HepG2 (cell line): Measurements from ENCODE around the gene PLXNA4. TPM values are rescaled to one million over a fixed set of nuclear protein-coding genes. Genes with fewer than 3 reads are reported as not detected.

Experiments
- ATAC-seq: fragments of 200-7000 bp; cut with Tn5 transposase; 3 replicates; pipeline ENCODE4 v1.9.1; 2020; ENCODE audit warnings: mild to moderate bottlenecking, moderate library complexity
- BruUV-seq: library from RNA; stranded (reverse); fragments of 400-500 nt; replicated peaks from 2 replicates; lab custom pipeline; 2021; lab: Mats Ljungman, UMichigan
- CTCF ChIA-PET: fragments of 300-600 bp; formaldehyde crosslinking; extraction: SDS; loops from one replicate; lab custom pipeline; 2021; ENCODE audit warnings: low total read pairs, inconsistent platforms, low intra/inter-chr PET ratio; lab: Yijun Ruan, JAX
- POLR2A ChIA-PET: fragments of 350-600 bp; sonication (Branson Sonifier 250); formaldehyde crosslinking; loops from one replicate; lab custom pipeline; 2020; ENCODE audit warnings: antibody characterized with exemption, inconsistent platforms; lab: Yijun Ruan, JAX
- DNase-seq: peaks from one replicate; pipeline ENCODE4 v3.0.0-alpha.2; 2015; ENCODE audit warnings: low spot score
- FAIRE-seq: peaks from 3 replicates; lab custom pipeline; 2011; peaks lifted over from hg19 to GRCh38; lab: Jason Lieb, UNC
- H2AFZ ChIP-seq: one replicate; pipeline ENCODE4 v1.6.1; 2011; ENCODE audit warnings: low read length, inconsistent platforms
- H3K27ac ChIP-seq: fragments of 300-600 bp; 3 replicates; pipeline ENCODE4 v1.8.0; 2011; ENCODE audit warnings: mixed run types, mild to moderate bottlenecking, mixed read lengths, low read length, inconsistent platforms; ENCODE audit not compliant: insufficient read depth; ENCODE audit errors: extremely low read length
- H3K27me3 ChIP-seq, 2 experiments: fragments of 200-600 bp in 1 of 2; 2 replicates in 1 of 2; 3 replicates in 1 of 2; pipeline versions ENCODE4 v1.6.0 to v1.8.0; 2011; ENCODE audit warnings: low read length in 2 of 2, mild to moderate bottlenecking in 2 of 2, moderate library complexity in 2 of 2, inconsistent platforms in 1 of 2; ENCODE audit not compliant: insufficient read depth in 2 of 2, control insufficient read depth in 1 of 2
- H3K36me3 ChIP-seq, 2 experiments: fragments of 200-600 bp in 1 of 2; replicated peaks in 1 of 2; 2 replicates in 1 of 2; 3 replicates in 1 of 2; pipeline versions ENCODE4 v1.5.1 to v1.8.0; 2011; ENCODE audit warnings: low read length in 2 of 2, inconsistent platforms in 1 of 2; ENCODE audit not compliant: insufficient read depth in 2 of 2, control insufficient read depth in 1 of 2
- H3K4me1 ChIP-seq: 2 replicates; pipeline ENCODE4 v1.5.1; 2012; ENCODE audit warnings: low read length, inconsistent platforms; ENCODE audit not compliant: insufficient read depth
- H3K4me2 ChIP-seq: 2 replicates; pipeline ENCODE4 v1.6.0; 2011; ENCODE audit warnings: low read depth, low read length, inconsistent platforms
- H3K4me3 ChIP-seq, 3 experiments: fragments of 200-600 bp in 1 of 3; sonication (generic), shearing (Covaris generic) in 1 of 3; replicated peaks in 1 of 3; 2 replicates each; pipeline ENCODE4 v1.5.1; 2011 to 2016; ENCODE audit warnings: low read length in 3 of 3, inconsistent platforms in 2 of 3, low read depth in 2 of 3, mild to moderate bottlenecking in 2 of 3, control low read depth in 1 of 3, mixed read lengths in 1 of 3; ENCODE audit not compliant: insufficient read depth in 1 of 3
- H3K79me2 ChIP-seq: one replicate; pipeline ENCODE4 v1.6.1; 2011; ENCODE audit warnings: low read length, inconsistent platforms; ENCODE audit not compliant: insufficient read depth
- H3K9ac ChIP-seq: 2 replicates; pipeline ENCODE4 v1.6.0; 2011; ENCODE audit warnings: mild to moderate bottlenecking, low read depth, low read length, inconsistent platforms; ENCODE audit not compliant: insufficient read depth
- H3K9me3 ChIP-seq: 2 replicates; pipeline ENCODE4 v1.5.1; 2012; ENCODE audit warnings: mild to moderate bottlenecking, low read length
- H4K20me1 ChIP-seq: 2 replicates; pipeline ENCODE4 v1.6.0; 2011; ENCODE audit warnings: inconsistent platforms, mild to moderate bottlenecking, low read length, moderate library complexity; ENCODE audit not compliant: insufficient read depth
- MIER3 ChIP-seq: IDR thresholded peaks from 2 replicates; pipeline ENCODE4 v1.6.1; 2016; ENCODE audit warnings: missing compliant biosample characterization, borderline replicate concordance
- TCF7 ChIP-seq: sonication (generic); IDR thresholded peaks from 2 replicates; pipeline ENCODE4 v1.6.1; 2016; ENCODE audit warnings: antibody characterized with exemption, low read depth
- THAP11 ChIP-seq: IDR thresholded peaks from 2 replicates; pipeline ENCODE4 v1.6.1; 2016; ENCODE audit warnings: missing biosample characterization, missing genetic modification reagents
- WGBS: methylation state at CpG from one replicate; pipeline ENCODE4 v1.1.6; 2017; ENCODE audit warnings: low lambda C conversion rate; 5-methylcytosine and 5-hydroxymethylcytosine counted together
- in situ Hi-C: cut with HindIII; loops from 2 replicates; pipeline ENCODE4 v1.10.0; 2017; ENCODE audit warnings: low pct_unique_long_range_greater_than_20kb; ENCODE audit not compliant: extremely low pct_ligation_motif_present
- intact Hi-C: fragments of 100-400 bp; cut with micrococcal nuclease; formaldehyde crosslinking; loops from one replicate; pipeline ENCODE4 v1.10.0; 2022; ENCODE audit not compliant: unreplicated experiment
- polyA plus RNA-seq, 8 experiments: library from polyadenylated mRNA; depleted of rRNA in 3 of 8; stranded (reverse) in 7 of 8; unstranded in 1 of 8; fragments of >200 nt; fragmentation: Illumina TruSeq in 4 of 8; extraction: Trizol in 4 of 8; gene quantifications; 2 replicates each; pipeline versions ENCODE4 v1.2.1 to v1.2.3, GENCODE V29; 2011 to 2016; ENCODE audit warnings: low read depth in 4 of 8, missing spikeins in 1 of 8, mixed read lengths in 1 of 8; ENCODE audit not compliant: insufficient read depth in 1 of 8
- total RNA-seq, 5 experiments: library from RNA; depleted of rRNA; stranded (reverse); fragments of >200 nt; fragmentation: Illumina TruSeq; extraction: Trizol; gene quantifications; 2 replicates each; pipeline ENCODE4 v1.2.3, GENCODE V29; 2016; ENCODE audit warnings: low read depth in 1 of 5
- TF ChIP-seq, protein P1 (sequence below): sonication (generic); formaldehyde crosslinking; IDR thresholded peaks from 2 replicates; pipeline ENCODE4 v1.8.0; 2022; ENCODE audit warnings: mild to moderate bottlenecking, missing genetic modification reagents
- TF ChIP-seq, protein P2 (sequence below): sonication (generic); formaldehyde crosslinking; IDR thresholded peaks from 2 replicates; pipeline ENCODE4 v1.8.1; 2023; ENCODE audit warnings: missing genetic modification reagents, mild to moderate bottlenecking, borderline replicate concordance
- TF ChIP-seq, protein P3 (sequence below): fragments of 450-650 bp; IDR thresholded peaks from 2 replicates; pipeline ENCODE4 v1.6.1; 2016

The PLXNA4 gene
- total and polyA plus RNA-seq, 2 of the 13 experiments (the other 11 are each of a cell fraction or from before 2014, with no cell fraction given) = 0.01 to 0.04 TPM

DNA sequence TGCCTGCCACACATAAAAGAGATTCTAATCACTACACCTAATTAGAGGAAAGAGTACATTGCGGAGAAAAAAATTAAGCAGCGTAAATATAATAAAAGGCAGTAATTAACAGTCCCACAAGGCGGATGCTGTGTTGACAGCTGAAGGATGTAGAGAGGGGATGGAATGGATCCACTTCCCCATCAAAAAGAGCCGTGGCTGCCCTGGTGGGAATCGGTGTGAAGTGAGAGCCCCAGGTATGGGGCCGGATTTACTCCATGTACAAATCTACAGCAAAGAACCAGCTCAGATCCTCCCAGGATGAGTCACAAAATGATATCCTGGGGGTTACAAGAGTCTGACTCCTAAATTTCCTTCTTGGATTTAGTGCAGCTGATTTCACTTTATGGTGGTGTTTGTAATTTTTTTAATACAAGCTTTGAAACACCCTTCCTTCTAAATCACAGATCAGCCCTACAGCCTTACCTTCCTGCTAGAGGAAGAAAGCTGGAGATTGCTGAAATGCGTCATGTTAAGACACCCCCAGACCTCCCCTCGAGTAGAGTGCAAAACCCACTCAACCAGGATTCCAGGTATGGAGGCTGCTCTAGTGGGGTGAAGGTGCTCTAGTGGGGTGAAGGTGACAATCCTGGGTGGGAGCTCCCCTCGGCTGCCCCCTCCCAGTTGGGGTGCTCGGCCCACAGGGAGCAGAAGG, 398.4 kb downstream of the PLXNA4 start (continued):
- TF ChIP-seq, protein P1, sequence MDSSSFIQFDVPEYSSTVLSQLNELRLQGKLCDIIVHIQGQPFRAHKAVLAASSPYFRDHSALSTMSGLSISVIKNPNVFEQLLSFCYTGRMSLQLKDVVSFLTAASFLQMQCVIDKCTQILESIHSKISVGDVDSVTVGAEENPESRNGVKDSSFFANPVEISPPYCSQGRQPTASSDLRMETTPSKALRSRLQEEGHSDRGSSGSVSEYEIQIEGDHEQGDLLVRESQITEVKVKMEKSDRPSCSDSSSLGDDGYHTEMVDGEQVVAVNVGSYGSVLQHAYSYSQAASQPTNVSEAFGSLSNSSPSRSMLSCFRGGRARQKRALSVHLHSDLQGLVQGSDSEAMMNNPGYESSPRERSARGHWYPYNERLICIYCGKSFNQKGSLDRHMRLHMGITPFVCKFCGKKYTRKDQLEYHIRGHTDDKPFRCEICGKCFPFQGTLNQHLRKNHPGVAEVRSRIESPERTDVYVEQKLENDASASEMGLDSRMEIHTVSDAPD (CRISPR knock-in tag) = no peak
- TF ChIP-seq THAP11 (CRISPR knock-in tag) = no peak
- TF ChIP-seq TCF7 = no peak
- TF ChIP-seq, protein P2, sequence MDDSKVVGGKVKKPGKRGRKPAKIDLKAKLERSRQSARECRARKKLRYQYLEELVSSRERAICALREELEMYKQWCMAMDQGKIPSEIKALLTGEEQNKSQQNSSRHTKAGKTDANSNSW (CRISPR knock-in tag) = no peak
- TF ChIP-seq, all 625 proteins: peak for 0

DNA sequence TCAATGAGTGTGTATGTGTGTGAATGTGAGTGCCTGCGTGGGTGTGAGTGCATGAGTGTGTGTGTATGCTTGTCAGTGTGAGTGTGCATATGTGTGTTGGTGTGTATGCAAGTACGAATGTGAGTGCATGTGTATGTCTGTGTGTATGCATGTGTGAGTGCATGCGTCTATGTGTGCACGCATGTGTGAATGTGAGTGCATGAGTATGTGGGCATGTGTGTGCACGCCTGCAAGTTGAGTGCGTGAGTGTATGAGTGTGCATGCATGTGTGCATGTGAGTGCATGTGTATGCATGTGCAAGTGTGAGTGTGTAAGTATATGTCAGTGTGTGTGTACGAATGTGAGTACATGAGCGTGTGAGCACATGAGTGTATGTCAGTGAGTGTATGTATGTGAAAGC, 399.6 kb downstream of the PLXNA4 start:
- TF ChIP-seq, protein P3, sequence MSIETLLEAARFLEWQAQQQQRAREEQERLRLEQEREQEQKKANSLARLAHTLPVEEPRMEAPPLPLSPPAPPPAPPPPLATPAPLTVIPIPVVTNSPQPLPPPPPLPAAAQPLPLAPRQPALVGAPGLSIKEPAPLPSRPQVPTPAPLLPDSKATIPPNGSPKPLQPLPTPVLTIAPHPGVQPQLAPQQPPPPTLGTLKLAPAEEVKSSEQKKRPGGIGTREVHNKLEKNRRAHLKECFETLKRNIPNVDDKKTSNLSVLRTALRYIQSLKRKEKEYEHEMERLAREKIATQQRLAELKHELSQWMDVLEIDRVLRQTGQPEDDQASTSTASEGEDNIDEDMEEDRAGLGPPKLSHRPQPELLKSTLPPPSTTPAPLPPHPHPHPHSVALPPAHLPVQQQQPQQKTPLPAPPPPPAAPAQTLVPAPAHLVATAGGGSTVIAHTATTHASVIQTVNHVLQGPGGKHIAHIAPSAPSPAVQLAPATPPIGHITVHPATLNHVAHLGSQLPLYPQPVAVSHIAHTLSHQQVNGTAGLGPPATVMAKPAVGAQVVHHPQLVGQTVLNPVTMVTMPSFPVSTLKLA = peak; percentile 92
- TF ChIP-seq MIER3 (CRISPR knock-in tag) = no peak
- FAIRE-seq (no peak), ATAC-seq (no peak), DNase-seq (no peak)
- no peak overlapping the region for H3K9ac ChIP-seq
- no peaks in the 10 kb centered on the region for H3K36me3 ChIP-seq
- H3K27ac ChIP-seq = no peak overlapping the region
- no peak overlapping the region for H3K4me3 ChIP-seq
- in situ Hi-C loops (no loop called here), intact Hi-C loops (no loop called here)
- no peaks in the 10 kb centered on the region for H4K20me1 ChIP-seq
- peaks cover 0 to 34% of the 10 kb centered on the region in 2 experiments; a peak in 2 of 5 replicates for H3K27me3 ChIP-seq
- H3K4me2 ChIP-seq = no peak overlapping the region
- POLR2A ChIA-PET = no interaction called here
- 42% methylated on average over 8 of the region's 8 CpGs for WGBS
- no peaks in the 10 kb centered on the region for H3K4me1 ChIP-seq
- no peaks in the 10 kb centered on the region for H3K9me3 ChIP-seq
- BruUV-seq = no TSS peak
- H2AFZ ChIP-seq = no peak overlapping the region
- H3K79me2 ChIP-seq = no peaks in the 10 kb centered on the region
- CTCF ChIA-PET = no interaction called here
